ENCODE measurements around the gene BRINP3.

Gene BRINP3

GRCh38 chr1:190193508-190194115 lies 284.1 kb downstream of the BRINP3 start:
- Histone ChIP-seq H3K9me3 (no peaks in the 10 kb centered on the region), H3K36me3 (no peaks in the 10 kb centered on the region), H3K27ac (no peak overlapping the region), H3K4me3 (no peak overlapping the region), H3K4me1 (no peaks in the 10 kb centered on the region), H3K27me3 (no peaks in the 10 kb centered on the region)
- TF ChIP-seq CTCF (IDR thresholded peaks at IDR 0.05): no peak
- DNase-seq: no peak
- intact Hi-C loops (cut with DNase I; ENCODE audit: low total_unique reads): no loop called here

GRCh38 chr1:190192627-190193026 lies 285.0 kb downstream of the BRINP3 start:
- H3K4me1 ChIP-seq: no peaks in the 10 kb centered on the region
- H3K27ac ChIP-seq: no peak overlapping the region
- H3K4me3 ChIP-seq: no peak overlapping the region
- H3K9me3 ChIP-seq: no peaks in the 10 kb centered on the region
- H3K36me3 ChIP-seq: no peaks in the 10 kb centered on the region
- H3K27me3 ChIP-seq: no peaks in the 10 kb centered on the region
- intact Hi-C loops (cut with DNase I; ENCODE audit: low total_unique reads): no loop called here
- DNase-seq: no peak
- TF ChIP-seq CTCF (IDR thresholded peaks at IDR 0.05): no peak

- intact Hi-C loops (cut with DNase I; ENCODE audit: low total_unique reads): no loop called here
Observed at GRCh38 chr1:190183588-190183987, 294.1 kb downstream of the BRINP3 start.

GRCh38 chr1:190179817-190180216 lies 297.8 kb downstream of the BRINP3 start:
- Histone ChIP-seq H3K4me1 (no peaks in the 10 kb centered on the region), H3K27me3 (no peaks in the 10 kb centered on the region), H3K4me3 (no peak overlapping the region), H3K36me3 (no peaks in the 10 kb centered on the region), H3K27ac (no peak overlapping the region), H3K9me3 (no peaks in the 10 kb centered on the region)
- no peak for DNase-seq
- no peak for TF ChIP-seq CTCF (IDR thresholded peaks at IDR 0.05)
- intact Hi-C loops (cut with DNase I; ENCODE audit: low total_unique reads): no loop called here

More at GRCh38 chr1:190183588-190183987, 294.1 kb downstream of the BRINP3 start:
- TF ChIP-seq CTCF (IDR thresholded peaks at IDR 0.05): no peak
- H3K9me3 ChIP-seq: no peaks in the 10 kb centered on the region
- DNase-seq: no peak
- no peak overlapping the region for H3K4me3 ChIP-seq
- H3K36me3 ChIP-seq: no peaks in the 10 kb centered on the region
- no peaks in the 10 kb centered on the region for H3K4me1 ChIP-seq
- H3K27me3 ChIP-seq: no peaks in the 10 kb centered on the region
- no peak overlapping the region for H3K27ac ChIP-seq

GRCh38 chr1:190178827-190179226 lies 298.8 kb downstream of the BRINP3 start:
- H3K9me3 ChIP-seq: no peaks in the 10 kb centered on the region
- no peak overlapping the region for H3K4me3 ChIP-seq
- intact Hi-C loops (cut with DNase I; ENCODE audit: low total_unique reads): no loop called here
- no peaks in the 10 kb centered on the region for H3K27me3 ChIP-seq
- H3K4me1 ChIP-seq: no peaks in the 10 kb centered on the region
- no peaks in the 10 kb centered on the region for H3K36me3 ChIP-seq
- DNase-seq: no peak
- H3K27ac ChIP-seq: no peak overlapping the region
- TF ChIP-seq CTCF (IDR thresholded peaks at IDR 0.05): no peak

GRCh38 chr1:190177555-190177954 lies 300.1 kb downstream of the BRINP3 start:
- no peaks in the 10 kb centered on the region for H3K27me3 ChIP-seq
- no peak for DNase-seq
- no peak overlapping the region for H3K4me3 ChIP-seq
- H3K36me3 ChIP-seq: no peaks in the 10 kb centered on the region
- no peaks in the 10 kb centered on the region for H3K9me3 ChIP-seq
- no peak overlapping the region for H3K27ac ChIP-seq
- H3K4me1 ChIP-seq: no peaks in the 10 kb centered on the region
- intact Hi-C loops (cut with DNase I; ENCODE audit: low total_unique reads): no loop called here
- no peak for TF ChIP-seq CTCF (IDR thresholded peaks at IDR 0.05)

Measured in tibial artery (tissue), 4 donors.